Measurements from ENCODE around the gene PLPP1.

Gene PLPP1

GRCh38 chr5:55441954-55442353, 92.8 kb downstream of the PLPP1 start:
- no peak for DNase-seq

GRCh38 chr5:55441107-55441771, 93.5 kb downstream of the PLPP1 start:
- DNase-seq, result no peak

DNA sequence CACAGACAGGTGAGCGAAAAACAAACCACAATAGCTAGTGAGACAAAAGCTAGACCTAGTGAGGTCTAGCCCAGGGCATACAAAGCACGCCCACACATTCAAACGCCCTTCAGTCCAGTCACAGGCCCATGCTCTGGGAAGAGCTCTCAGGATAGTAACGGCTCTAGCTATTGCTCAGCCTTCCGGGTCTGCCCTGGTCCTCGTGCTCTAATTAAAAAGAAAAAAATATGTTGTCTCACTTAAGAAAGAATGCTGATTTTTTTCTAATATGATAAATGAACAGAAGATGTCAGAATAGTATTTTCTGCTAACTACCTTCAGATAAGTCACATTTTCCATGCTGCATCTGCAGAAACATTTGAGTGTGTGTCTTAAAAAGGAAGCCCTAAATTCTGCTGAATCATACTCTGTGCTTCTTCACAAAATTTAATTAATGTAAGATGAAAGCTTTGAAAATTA, 94.5 kb downstream of the PLPP1 start:
- DNase-seq, result peak; percentile 19

GRCh38 chr5:55438998-55439397, 95.8 kb downstream of the PLPP1 start:
- no peak for DNase-seq

- DNase-seq, result no peak
These were observed 96.9 kb downstream of the PLPP1 start for GRCh38 chr5:55437859-55438206.

DNA sequence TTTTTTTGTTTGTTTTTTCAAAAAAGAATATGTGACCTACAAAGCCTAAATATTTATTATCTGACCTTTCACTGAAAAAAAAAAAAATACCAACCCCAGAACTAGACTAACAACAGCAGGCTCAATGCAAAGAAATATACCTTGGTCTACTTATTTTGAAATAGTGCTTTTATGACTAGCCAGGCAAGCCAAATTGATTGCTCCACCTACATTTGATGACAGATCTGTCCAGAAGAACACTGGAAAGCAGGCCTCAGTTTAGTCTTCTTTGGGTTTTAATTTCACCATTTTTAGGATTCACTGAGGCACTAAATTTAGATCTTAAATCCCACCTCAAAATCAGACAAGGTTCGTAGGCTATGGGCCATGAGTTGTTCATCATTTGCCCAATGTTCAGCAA, 97.3 kb downstream of the PLPP1 start:
- DNase-seq, result no peak

- no peak for DNase-seq
These were observed 102.2 kb downstream of the PLPP1 start for GRCh38 chr5:55432549-55432948.

DNA sequence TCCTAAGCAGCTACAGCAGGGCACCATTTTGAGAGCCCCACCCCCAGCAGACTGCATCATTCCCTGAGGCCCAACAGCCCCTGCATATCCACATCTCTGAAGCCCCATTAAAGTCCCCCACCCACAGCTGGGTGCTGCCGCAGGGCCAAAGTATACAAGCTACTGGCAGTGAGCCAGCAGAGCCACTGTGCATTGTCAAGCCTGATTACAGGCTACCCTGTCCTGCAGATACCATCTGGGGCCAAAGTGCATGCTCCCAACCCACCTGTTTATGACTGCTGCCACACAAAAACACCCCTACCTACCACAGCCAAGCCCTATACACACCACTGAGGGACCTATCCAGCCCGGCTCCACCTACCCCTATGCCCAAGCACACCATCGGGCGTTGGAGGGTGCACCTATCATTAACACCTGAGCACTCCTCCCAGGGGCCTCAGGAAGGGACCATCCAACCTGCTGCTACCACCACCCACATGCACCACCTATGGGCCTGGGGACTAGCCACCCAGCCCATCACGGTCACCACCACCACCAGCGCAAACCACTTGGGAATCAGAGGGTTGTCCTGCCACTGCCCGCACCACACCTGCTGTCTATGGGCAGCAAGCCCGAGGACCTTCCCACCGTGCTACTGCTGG, 105.0 kb downstream of the PLPP1 start:
- no peak for DNase-seq

- DNase-seq, result no peak
These were observed 105.5 kb downstream of the PLPP1 start for GRCh38 chr5:55429221-55429612.

DNA sequence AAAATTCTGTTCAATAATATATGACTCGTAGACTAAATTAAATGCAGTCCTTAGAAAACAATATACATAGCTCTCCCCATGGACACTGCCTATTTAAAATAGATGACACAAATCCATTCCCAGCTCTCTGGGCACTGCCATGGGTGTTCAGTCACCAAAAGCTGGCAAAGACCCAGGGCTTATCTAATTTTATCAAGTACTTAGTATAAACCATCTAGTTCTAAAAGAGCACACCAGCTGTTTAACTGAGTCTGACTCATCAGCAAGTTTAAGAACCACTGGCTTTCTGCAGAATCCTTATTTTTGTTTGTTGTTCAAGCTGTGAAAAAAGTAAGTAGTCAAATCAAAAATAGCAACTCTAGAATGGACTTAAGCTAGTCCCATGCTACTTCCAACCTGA, 107.6 kb downstream of the PLPP1 start:
- no peak for DNase-seq

GRCh38 chr5:55426455-55426854, 108.3 kb downstream of the PLPP1 start:
- no peak for DNase-seq

GRCh38 chr5:55421074-55421529, 113.7 kb downstream of the PLPP1 start:
- peak; percentile 7 for DNase-seq

GRCh38 chr5:55418994-55419968, 115.5 kb downstream of the PLPP1 start:
- no peak for DNase-seq

DNA sequence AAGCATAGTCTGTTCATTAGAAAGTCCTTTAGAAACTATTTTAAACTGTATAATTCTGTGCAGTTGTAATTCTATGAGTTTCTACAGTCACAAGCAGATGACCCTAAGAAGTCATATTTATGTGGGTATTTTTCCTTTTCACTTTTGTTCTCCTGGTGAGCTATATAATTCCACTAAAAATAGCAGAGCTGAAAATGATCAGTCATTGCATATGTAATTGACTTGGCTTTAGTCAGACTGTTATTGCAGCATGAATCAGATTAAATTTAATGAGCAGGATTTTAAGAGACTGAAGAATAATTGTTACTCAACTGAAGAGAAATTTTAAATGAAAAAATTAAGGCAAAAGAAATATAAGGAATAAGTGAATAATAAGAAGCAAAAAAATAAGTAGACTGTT, 118.5 kb downstream of the PLPP1 start:
- DNase-seq, result no peak

GRCh38 chr5:55415071-55415470, 119.7 kb downstream of the PLPP1 start:
- no peak for DNase-seq

GRCh38 chr5:55413644-55414043, 121.1 kb downstream of the PLPP1 start:
- no peak for DNase-seq

GRCh38 chr5:55411876-55412275, 122.9 kb downstream of the PLPP1 start:
- DNase-seq, result no peak

DNA sequence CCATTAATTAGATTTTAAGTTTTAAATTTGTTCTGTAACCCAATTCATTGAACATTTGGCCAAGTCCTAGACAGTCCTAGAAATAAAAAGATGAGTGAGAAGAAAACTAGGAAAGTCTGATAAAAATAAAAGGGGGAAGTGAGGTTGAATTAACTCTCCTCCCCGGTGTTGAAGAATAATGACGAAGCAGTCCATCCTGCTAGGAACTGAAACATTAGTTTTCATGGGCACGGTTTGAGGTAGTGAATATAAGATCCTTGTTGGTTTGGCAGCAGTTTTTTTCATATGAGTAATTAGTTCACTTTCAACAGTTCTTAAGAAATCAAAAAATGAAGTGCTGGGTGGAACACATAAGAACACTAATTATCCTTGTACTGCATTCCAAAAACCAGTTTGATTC, 123.9 kb downstream of the PLPP1 start:
- peak; percentile 61 for DNase-seq

DNA sequence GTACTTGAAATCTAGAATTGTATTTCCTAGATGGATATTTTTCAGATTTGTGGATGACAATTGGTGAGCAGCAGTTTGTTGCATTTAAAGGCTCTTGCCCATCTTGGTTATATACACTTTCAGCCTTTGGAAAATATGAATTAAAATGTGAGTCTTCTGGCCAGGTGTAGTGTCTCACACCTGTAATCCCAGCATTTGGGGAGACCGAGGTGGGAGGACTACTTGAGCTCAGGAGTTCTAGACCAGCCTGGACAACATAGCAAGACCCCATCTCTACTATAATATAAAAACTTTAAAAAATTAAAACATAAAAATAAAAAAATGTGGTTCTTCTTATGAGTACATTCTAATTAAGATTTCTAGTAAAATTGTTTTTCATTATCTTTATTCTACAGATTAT, 125.0 kb downstream of the PLPP1 start:
- no peak for DNase-seq

DNA sequence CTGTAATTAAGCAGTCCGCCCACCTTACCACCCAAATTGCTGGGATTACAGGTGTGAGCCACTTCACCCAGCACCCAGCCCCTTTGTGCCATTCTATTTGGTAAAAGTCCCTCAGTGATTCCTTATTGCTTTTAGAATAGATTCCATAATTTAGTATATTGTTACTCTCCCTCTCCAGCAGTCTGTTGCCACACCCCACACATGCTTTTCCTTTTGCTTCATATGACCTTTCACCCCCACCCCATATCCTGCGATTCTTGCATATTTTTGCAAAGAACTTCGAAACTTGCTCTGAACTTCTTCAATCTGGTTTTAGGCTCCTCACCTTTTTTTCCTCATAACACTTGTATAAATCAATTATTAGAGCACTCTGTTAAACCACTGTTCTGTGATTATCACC, 126.8 kb downstream of the PLPP1 start:
- no peak for DNase-seq

GRCh38 chr5:55407059-55407684, 127.6 kb downstream of the PLPP1 start:
- peak; percentile 22 for DNase-seq

DNA sequence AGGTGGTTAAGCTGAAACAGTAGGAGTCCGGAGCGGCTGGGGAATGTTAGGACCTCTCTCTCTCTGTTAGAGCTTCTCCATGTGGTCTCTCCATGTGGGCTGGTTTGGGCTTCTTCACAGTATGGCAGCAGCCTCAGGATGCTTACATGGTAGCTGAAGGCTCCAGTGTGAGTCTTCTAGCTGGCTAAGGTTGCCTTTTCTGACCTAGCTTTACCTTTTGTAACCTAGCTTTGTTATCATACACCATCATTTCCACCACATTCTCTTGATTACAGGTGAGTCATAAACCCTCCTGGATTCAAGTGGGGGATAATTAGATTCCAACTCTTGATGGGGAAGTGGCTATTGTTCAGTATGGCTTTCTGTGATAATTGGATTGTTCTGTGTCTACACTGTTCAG, 128.5 kb downstream of the PLPP1 start:
- no peak for DNase-seq

GRCh38 chr5:55402199-55402598, 132.6 kb downstream of the PLPP1 start:
- DNase-seq, result no peak
